ENCODE measurements around the gene PSMB11. TPM values are rescaled to one million over a fixed set of nuclear protein-coding genes. Genes with fewer than 3 reads are reported as not detected.
"Not testable (repeated sequence)": the region's sequence is repeated elsewhere in the genome, so short reads cannot be mapped to it uniquely, and the experiment has no call there.

PSMB11 gene
- polyA plus RNA-seq, 3 donors, result not detected

GRCh38 chr14:23009939-23010726 is 31.9 kb upstream of the PSMB11 start, which contains the start of gene C14orf93:
TSS of gene C14orf93 (minus strand) at chr14:23010143. CDS start at chr14:22999023, 11,120 bp downstream.
- WGBS, 3 donors, result 1 to 3% (median 1%) methylated on average over 40 of the region's 40 CpGs
- no peak within 1 kb of the TSS for H3K27ac ChIP-seq (ENCODE audit: low read depth, low read length)

DNA sequence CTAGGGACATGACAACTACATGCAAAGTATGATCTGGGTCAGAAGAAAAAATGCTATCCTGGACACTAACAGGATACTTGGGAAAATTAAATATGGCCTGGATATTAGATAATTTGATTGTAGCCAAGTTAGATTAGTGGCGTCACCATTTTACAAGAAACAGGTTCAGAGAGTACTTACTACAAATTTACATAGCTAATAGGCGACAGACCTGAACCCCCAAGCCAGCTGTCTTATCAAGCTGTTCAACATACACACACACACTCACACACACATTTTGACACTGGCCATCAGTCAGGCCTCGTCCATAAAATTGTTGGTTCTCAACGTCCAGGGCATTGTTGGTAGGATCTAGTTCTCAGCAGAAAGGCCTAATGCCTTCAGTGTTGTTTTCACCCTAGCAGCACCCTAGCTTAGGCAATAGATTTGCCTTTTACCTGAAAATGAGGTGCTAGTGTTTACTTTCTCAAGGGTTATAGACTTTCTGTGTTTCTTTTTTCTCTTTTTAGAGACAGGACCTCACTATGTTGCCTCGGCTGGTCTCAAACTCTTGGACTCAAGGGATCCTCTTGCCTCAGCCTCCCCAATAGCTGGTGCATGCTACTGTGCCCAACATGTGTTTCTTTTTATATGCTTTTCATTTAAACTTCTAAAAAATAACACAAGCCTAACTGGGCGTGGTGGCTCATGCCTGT is 28.8 kb upstream of the PSMB11 start:
- H3K27ac ChIP-seq (ENCODE audit: low read depth, low read length), result no peak overlapping the region
- 67 to 82% (median 72%) methylated on average over 6 of the region's 6 CpGs for WGBS, 3 donors

- H3K27ac ChIP-seq (ENCODE audit: low read depth, low read length), result not testable (repeated sequence)
- 92 to 93% (median 93%) methylated on average over 5 of the region's 5 CpGs for WGBS, 3 donors
Observed at GRCh38 chr14:23013749-23014054, 28.3 kb upstream of the PSMB11 start.

DNA sequence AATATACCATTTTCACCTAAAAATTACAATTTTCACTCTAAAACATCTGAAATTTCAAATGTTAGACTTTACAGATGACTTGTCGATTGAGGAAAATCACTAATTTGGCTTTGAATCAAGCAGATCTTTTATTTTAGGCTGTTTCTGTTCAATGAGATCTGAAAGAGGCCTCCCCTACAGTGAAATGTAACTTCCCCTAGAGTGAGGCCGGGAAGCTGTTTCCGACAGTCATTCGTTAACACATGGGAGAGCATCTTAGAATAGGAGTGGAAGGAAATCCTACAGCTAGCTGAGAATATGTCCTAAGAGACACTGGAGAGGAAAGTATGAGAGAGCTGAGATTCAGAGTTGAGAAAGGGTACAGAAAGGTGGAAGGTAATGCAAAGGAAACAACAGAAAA is 26.4 kb upstream of the PSMB11 start:
- no peak overlapping the region for H3K27ac ChIP-seq (ENCODE audit: low read depth, low read length)
- WGBS, 3 donors, result 55 to 76% (median 64%) methylated on average over 4 of the region's 4 CpGs

DNA sequence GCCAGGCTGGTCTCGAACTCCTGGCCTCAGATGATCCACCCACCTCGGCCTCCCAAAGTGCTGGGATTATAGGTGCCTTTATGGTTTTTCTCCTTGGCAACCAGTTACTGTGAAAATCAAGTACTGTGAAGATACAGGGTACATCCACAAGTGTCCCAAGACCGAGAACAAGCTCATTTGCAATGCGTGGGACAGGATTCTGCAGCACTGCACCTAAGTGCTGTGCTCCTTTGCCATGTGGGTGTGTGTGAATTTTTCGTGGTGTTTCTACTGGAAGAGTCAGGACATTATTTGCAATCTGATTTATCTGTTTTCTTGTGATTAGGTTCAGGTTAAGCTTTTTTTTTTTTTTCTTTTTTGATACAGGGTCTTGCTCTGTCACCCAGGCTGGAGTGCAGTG is 24.9 kb upstream of the PSMB11 start:
- 86 to 90% (median 90%) methylated on average over 5 of the region's 5 CpGs for WGBS, 3 donors
- H3K27ac ChIP-seq (ENCODE audit: low read depth, low read length), result no peak overlapping the region

- H3K27ac ChIP-seq (ENCODE audit: low read depth, low read length), result no peak overlapping the region
Observed at GRCh38 chr14:23018107-23018506, 23.9 kb upstream of the PSMB11 start.

GRCh38 chr14:23020143-23021128 is 21.6 kb upstream of the PSMB11 start:
- WGBS, 3 donors, result 87 to 96% (median 90%) methylated on average over 7 of the region's 7 CpGs

GRCh38 chr14:23021434-23021833 is 20.6 kb upstream of the PSMB11 start:
- H3K27ac ChIP-seq (ENCODE audit: low read depth, low read length), result no peak overlapping the region
- 62 to 74% (median 64%) methylated on average over 9 of the region's 9 CpGs for WGBS, 3 donors

More at GRCh38 chr14:23020143-23021128, 21.6 kb upstream of the PSMB11 start:
- no peak overlapping the region for H3K27ac ChIP-seq (ENCODE audit: low read depth, low read length)

DNA sequence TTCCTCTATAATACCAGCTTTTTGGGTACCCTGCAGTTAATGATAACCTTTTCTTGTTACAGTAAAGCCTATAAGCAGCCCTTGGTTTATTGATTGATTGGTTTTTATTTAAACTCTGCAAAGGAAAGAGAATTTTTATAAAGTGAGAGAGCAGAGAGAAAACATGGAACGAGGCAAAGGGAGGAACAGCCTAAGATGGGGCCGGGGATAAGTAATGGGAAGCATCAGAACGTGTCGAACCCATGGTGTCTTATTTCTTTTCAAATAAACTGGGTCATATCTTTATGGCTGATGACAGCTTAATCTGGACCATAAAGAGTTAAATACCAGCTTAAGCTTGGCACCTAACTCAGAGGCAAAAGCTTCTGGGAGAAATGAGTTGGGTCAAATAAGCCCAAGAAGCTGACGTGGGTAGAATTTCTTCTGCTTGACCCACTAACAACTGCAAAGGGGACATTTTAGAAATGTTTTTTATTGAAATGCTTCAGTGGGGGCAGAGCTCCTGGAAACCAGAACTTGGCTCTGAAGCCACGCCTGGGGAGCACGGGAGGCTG is 20.0 kb upstream of the PSMB11 start:
- no peak overlapping the region for H3K27ac ChIP-seq (ENCODE audit: low read depth, low read length)

GRCh38 chr14:23023022-23023794 is 18.8 kb upstream of the PSMB11 start:
- WGBS, 3 donors, result 77 to 86% (median 82%) methylated on average over 8 of the region's 8 CpGs
- no peak overlapping the region for H3K27ac ChIP-seq (ENCODE audit: low read depth, low read length)

More for the DNA sequence above, 20.0 kb upstream of the PSMB11 start:
- 57 to 69% (median 64%) methylated on average over 7 of the region's 7 CpGs for WGBS, 3 donors

DNA sequence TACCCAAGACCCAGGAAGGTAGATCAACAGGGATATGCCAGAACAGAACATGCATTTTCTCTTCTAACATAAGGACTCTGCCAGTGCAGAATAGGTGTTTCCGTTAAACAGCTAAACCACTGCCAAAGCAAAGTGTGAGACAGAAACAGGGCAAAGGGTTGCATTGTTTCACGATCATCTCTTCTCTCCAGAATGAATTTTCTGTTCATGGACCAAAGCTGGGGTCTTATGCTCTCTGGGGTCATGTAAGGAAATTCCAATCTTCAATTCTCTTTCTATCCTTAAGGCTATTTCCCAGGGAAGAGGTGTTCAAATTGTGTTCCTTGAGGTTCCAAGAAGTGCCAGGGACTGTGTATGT is 18.2 kb upstream of the PSMB11 start:
- 96 to 97% (median 96%) methylated on average over 2 of the region's 2 CpGs for whole genome bisulfite sequencing, 3 donors

GRCh38 chr14:23024612-23025075 is 17.4 kb upstream of the PSMB11 start:
- WGBS, 3 donors, result 61 to 88% (median 72%) methylated on average over 7 of the region's 7 CpGs

More for the DNA sequence above, 18.2 kb upstream of the PSMB11 start:
- no peak overlapping the region for H3K27ac ChIP-seq (ENCODE audit: low read depth, low read length)

DNA sequence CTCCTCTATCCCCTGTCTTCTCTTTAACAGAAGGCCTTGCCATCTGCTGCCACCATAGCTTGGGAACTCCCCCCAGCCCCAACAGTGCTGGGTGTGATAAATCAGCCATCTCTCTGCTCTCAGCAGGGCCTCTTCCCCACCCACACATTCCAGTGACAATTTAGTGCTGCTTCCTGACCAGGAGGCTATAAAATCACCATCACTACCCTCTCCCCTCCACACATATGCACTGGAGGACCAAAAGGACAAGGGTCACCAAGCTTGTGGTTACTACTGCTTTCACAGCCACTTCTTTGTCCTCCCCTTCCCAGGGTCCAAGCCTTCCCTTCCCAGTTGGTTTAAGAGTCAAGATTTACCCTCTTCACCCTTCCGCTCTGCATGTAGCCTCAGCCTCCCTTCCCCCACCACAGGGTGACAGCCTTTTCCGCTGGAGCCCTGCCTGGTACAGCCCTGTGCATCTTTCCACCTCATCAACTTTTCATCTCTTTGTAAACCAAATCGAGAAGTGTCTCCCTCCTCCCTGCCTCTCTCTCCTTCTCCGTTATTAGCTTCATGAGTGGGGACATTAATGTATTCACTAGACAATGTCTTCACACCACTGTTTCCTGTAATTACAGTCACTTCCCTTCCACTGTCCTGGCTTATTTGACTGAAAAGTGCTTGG is 16.7 kb upstream of the PSMB11 start:
- WGBS, 3 donors, result 58 to 74% (median 64%) methylated on average over 4 of the region's 4 CpGs
- no peak overlapping the region for H3K27ac ChIP-seq (ENCODE audit: low read depth, low read length)

More at GRCh38 chr14:23024612-23025075, 17.4 kb upstream of the PSMB11 start:
- no peak overlapping the region for H3K27ac ChIP-seq (ENCODE audit: low read depth, low read length)

DNA sequence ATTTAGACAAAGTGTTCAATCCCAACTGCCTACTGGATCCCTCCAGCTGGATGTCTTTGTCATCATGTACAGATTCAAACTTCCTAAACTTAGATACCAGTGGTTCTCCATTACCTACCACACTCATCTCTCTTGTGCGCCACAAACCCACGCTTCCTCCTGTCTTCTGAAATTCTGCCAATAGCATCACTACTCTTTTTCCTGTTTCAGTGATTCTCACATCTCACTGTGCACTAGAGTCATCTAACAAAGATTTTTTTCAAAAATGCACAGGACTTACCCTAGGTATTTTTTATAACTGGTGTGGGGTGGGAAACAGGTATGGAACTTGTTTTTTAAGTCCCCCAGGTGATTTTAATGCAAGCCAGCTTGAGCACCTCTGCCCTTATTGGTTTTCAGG is 13.2 kb upstream of the PSMB11 start:
- 50 to 86% (median 54%) methylated on average over 2 of the region's 2 CpGs for WGBS, 3 donors
- H3K27ac ChIP-seq (ENCODE audit: low read depth, low read length), result no peak overlapping the region

- 96 to 97% (median 96%) methylated on average over 4 of the region's 4 CpGs for WGBS, 3 donors
- H3K27ac ChIP-seq (ENCODE audit: low read depth, low read length), result no peak overlapping the region
Observed at GRCh38 chr14:23030936-23031335, 11.1 kb upstream of the PSMB11 start.

GRCh38 chr14:23033251-23033727 is 8.7 kb upstream of the PSMB11 start:
- WGBS, 3 donors, result 88 to 96% (median 96%) methylated on average over 10 of the region's 10 CpGs
- H3K27ac ChIP-seq (ENCODE audit: low read depth, low read length), result no peak overlapping the region
